ENCODE data around the gene TAPT1.

Gene TAPT1

DNA sequence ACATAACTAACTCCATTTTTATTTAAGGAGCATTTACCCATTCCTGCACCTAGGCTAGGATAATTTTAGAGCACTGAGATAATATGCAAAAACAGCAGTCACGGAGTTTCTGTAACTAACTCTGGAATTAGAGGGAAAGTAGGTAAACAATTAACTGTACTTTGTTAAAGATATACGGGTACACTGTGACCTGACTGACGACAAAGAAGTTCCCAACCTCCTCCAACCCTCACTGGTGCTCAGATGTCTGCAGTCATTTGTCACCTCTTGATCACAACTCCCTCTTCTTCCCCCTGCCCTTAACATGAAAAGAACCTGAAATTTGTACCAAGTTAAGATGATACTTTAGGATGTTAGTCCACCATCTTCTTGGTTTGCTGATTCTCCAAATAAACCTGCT is 42.0 kb upstream of the TAPT1 start:
- TF ChIP-seq, protein P1, sequence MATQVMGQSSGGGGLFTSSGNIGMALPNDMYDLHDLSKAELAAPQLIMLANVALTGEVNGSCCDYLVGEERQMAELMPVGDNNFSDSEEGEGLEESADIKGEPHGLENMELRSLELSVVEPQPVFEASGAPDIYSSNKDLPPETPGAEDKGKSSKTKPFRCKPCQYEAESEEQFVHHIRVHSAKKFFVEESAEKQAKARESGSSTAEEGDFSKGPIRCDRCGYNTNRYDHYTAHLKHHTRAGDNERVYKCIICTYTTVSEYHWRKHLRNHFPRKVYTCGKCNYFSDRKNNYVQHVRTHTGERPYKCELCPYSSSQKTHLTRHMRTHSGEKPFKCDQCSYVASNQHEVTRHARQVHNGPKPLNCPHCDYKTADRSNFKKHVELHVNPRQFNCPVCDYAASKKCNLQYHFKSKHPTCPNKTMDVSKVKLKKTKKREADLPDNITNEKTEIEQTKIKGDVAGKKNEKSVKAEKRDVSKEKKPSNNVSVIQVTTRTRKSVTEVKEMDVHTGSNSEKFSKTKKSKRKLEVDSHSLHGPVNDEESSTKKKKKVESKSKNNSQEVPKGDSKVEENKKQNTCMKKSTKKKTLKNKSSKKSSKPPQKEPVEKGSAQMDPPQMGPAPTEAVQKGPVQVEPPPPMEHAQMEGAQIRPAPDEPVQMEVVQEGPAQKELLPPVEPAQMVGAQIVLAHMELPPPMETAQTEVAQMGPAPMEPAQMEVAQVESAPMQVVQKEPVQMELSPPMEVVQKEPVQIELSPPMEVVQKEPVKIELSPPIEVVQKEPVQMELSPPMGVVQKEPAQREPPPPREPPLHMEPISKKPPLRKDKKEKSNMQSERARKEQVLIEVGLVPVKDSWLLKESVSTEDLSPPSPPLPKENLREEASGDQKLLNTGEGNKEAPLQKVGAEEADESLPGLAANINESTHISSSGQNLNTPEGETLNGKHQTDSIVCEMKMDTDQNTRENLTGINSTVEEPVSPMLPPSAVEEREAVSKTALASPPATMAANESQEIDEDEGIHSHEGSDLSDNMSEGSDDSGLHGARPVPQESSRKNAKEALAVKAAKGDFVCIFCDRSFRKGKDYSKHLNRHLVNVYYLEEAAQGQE (IDR thresholded peaks at IDR 0.05; ENCODE audit: insufficient read depth in 1 of 2, low read depth in 2 of 2, low read length in 2 of 2): no peak
- TF ChIP-seq TAF1 (IDR thresholded peaks at IDR 0.05; ENCODE audit: borderline replicate concordance, insufficient read depth, low read length): no peak
- TF ChIP-seq FOXP2 (optimal IDR thresholded peaks at IDR 0.05; ENCODE audit: borderline replicate concordance, extremely low read depth, extremely low read length, insufficient read depth): no peak
- TF ChIP-seq POLR2AphosphoS5 (IDR thresholded peaks at IDR 0.05; ENCODE audit: low read depth, low read length): no peak
- no peak for TF ChIP-seq SIN3A (IDR thresholded peaks at IDR 0.05; ENCODE audit: borderline replicate concordance, insufficient read depth, low read length)

DNA sequence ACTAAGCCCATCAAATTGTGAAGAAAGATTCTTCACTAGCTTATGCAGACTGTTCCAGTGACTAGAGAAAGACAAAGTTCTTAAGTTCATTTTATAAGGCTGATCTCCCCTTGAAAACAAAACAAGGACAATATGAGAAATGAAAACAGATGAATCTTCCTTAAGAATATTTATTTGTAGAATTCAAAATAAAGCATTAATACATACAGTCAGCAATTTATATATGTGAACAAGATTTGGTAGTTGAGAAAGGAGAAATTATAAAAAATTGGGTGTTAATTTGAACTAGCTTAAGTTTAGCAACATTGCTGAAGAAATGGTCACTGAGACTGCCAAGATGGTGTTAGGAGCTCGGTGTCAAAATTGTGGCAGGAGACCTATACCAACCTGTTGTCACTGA is 41.4 kb upstream of the TAPT1 start:
- TF ChIP-seq, protein P1 (IDR thresholded peaks at IDR 0.05; ENCODE audit: insufficient read depth in 1 of 2, low read depth in 2 of 2, low read length in 2 of 2): no peak
- TF ChIP-seq TAF1 (IDR thresholded peaks at IDR 0.05; ENCODE audit: borderline replicate concordance, insufficient read depth, low read length) (no peak), SIN3A (IDR thresholded peaks at IDR 0.05; ENCODE audit: borderline replicate concordance, insufficient read depth, low read length) (no peak), POLR2AphosphoS5 (IDR thresholded peaks at IDR 0.05; ENCODE audit: low read depth, low read length) (no peak), FOXP2 (optimal IDR thresholded peaks at IDR 0.05; ENCODE audit: borderline replicate concordance, extremely low read depth, extremely low read length, insufficient read depth) (no peak)

DNA sequence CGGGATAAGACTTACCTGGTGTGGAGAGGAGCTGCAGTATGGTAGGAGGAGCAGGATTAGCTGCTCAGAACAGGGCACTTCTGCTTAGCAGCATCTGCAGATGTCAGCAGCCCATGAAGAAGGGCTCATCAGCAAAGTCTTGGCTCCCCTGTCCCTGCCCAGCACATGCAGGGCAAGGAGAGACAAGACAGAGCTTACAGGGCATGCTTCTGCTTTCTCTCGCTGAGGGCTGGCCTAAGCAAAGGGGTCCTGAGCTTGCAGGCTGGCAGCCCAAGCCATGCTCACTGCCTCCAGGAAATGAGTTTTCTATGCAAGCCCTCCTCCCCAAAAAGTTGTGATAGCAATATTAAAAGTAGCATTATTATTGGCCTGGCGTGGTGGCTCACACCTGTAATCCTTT is 39.5 kb upstream of the TAPT1 start:
- TF ChIP-seq SIN3A (IDR thresholded peaks at IDR 0.05; ENCODE audit: borderline replicate concordance, insufficient read depth, low read length) (no peak), POLR2AphosphoS5 (IDR thresholded peaks at IDR 0.05; ENCODE audit: low read depth, low read length) (no peak), TAF1 (IDR thresholded peaks at IDR 0.05; ENCODE audit: borderline replicate concordance, insufficient read depth, low read length) (no peak), FOXP2 (optimal IDR thresholded peaks at IDR 0.05; ENCODE audit: borderline replicate concordance, extremely low read depth, extremely low read length, insufficient read depth) (no peak)
- TF ChIP-seq, protein P1 (IDR thresholded peaks at IDR 0.05; ENCODE audit: insufficient read depth in 1 of 2, low read depth in 2 of 2, low read length in 2 of 2): no peak

DNA sequence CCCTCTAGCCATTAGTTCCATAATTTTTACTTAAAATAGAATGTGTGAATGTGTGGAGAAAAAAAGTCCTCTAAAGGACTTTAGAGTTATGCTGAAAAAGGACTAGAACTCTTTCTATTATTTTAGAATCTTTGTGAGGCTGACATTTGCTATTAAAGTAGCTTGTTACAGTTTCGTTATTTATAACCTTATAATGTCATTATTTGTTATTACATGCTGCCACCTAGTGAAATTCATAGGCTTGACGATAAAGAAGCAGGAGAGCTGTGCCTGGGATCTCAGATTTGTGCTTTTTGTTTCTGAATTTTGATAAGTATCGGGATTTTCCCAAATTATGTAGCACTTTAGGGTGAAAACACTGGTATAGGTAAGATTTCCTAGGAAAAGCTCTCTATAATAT is 38.5 kb upstream of the TAPT1 start:
- TF ChIP-seq FOXP2 (optimal IDR thresholded peaks at IDR 0.05; ENCODE audit: borderline replicate concordance, extremely low read depth, extremely low read length, insufficient read depth) (no peak), POLR2AphosphoS5 (IDR thresholded peaks at IDR 0.05; ENCODE audit: low read depth, low read length) (no peak), SIN3A (IDR thresholded peaks at IDR 0.05; ENCODE audit: borderline replicate concordance, insufficient read depth, low read length) (no peak), TAF1 (IDR thresholded peaks at IDR 0.05; ENCODE audit: borderline replicate concordance, insufficient read depth, low read length) (no peak)
- TF ChIP-seq, protein P1 (IDR thresholded peaks at IDR 0.05; ENCODE audit: insufficient read depth in 1 of 2, low read depth in 2 of 2, low read length in 2 of 2): no peak

DNA sequence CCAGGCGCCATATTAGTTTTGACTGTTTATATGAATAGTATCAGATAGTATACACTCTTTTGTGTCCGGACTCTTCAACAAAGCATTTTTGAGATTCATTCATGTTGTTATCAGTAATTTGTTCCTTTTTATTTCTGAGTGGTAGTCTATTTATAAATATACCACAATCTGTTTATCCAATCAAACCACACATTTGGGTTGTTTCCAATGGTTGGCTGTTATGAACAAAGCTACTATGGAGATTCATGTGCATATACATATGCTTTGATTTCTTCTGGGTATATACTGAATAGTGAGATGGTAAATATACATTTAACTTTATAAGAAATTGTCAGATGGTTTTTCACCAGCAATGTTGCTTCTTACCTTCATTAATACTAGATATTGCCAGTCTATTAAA is 36.8 kb upstream of the TAPT1 start:
- no peak for TF ChIP-seq POLR2AphosphoS5 (IDR thresholded peaks at IDR 0.05; ENCODE audit: low read depth, low read length)
- no peak for TF ChIP-seq FOXP2 (optimal IDR thresholded peaks at IDR 0.05; ENCODE audit: borderline replicate concordance, extremely low read depth, extremely low read length, insufficient read depth)
- TF ChIP-seq TAF1 (IDR thresholded peaks at IDR 0.05; ENCODE audit: borderline replicate concordance, insufficient read depth, low read length): no peak
- TF ChIP-seq, protein P1 (IDR thresholded peaks at IDR 0.05; ENCODE audit: insufficient read depth in 1 of 2, low read depth in 2 of 2, low read length in 2 of 2): no peak
- no peak for TF ChIP-seq SIN3A (IDR thresholded peaks at IDR 0.05; ENCODE audit: borderline replicate concordance, insufficient read depth, low read length)

All from PFSK-1 (cell line).